Liver (tissue), 9 donors: ENCODE results near the gene BRD3. TPM values are rescaled to one million over a fixed set of nuclear protein-coding genes. Genes with fewer than 3 reads are reported as not detected.

ENCODE experiments used
- DNase-seq: peaks from one replicate; pipeline ENCODE4 v3.0.0-alpha.2; 2017; ENCODE audit warnings: low spot score
- H3K27ac ChIP-seq, 2 donors: one replicate each; pipeline ENCODE4 v1.7.0; 2013; ENCODE audit warnings: inconsistent platforms in 2 of 2, low read length in 2 of 2, control low read depth in 1 of 2, low read depth in 1 of 2, mild to moderate bottlenecking in 1 of 2
- H3K27me3 ChIP-seq, 4 donors: one replicate each; pipeline versions ENCODE4 v1.6.1 to v1.7.0; 2013; ENCODE audit warnings: low read length in 3 of 4, inconsistent platforms in 1 of 4, mild to moderate bottlenecking in 1 of 4, moderate library complexity in 1 of 4; ENCODE audit not compliant: control insufficient read depth in 4 of 4, insufficient read depth in 4 of 4
- H3K36me3 ChIP-seq, 4 donors: one replicate each; pipeline versions ENCODE4 v1.6.1 to v1.7.0; 2013; ENCODE audit warnings: low read length in 3 of 4, mild to moderate bottlenecking in 3 of 4, low read depth in 1 of 4, moderate library complexity in 1 of 4; ENCODE audit not compliant: control insufficient read depth in 4 of 4, insufficient read depth in 3 of 4
- H3K4me1 ChIP-seq, 4 donors: one replicate each; pipeline versions ENCODE4 v1.6.1 to v1.7.0; 2013; ENCODE audit warnings: low read length in 3 of 4, mild to moderate bottlenecking in 3 of 4, moderate library complexity in 1 of 4; ENCODE audit not compliant: control insufficient read depth in 4 of 4, insufficient read depth in 4 of 4
- H3K4me3 ChIP-seq, 3 donors: one replicate each; pipeline versions ENCODE4 v1.6.1 to v1.7.0; 2013; ENCODE audit warnings: low read length in 3 of 3, control low read depth in 1 of 3, low read depth in 1 of 3, mild to moderate bottlenecking in 1 of 3
- H3K9ac ChIP-seq, 2 donors: one replicate each; pipeline ENCODE4 v1.7.0; 2013; ENCODE audit warnings: low read length in 2 of 2, mild to moderate bottlenecking in 2 of 2, moderate library complexity in 2 of 2, control low read depth in 1 of 2, low read depth in 1 of 2
- H3K9me3 ChIP-seq, 4 donors: one replicate each; pipeline versions ENCODE4 v1.6.1 to v1.7.0; 2013; ENCODE audit warnings: low read length in 3 of 4; ENCODE audit not compliant: control insufficient read depth in 4 of 4
- ATF3 ChIP-seq: IDR thresholded peaks from 2 replicates; pipeline ENCODE4 v1.6.1; 2016; ENCODE audit warnings: antibody characterized with exemption
- CTCF ChIP-seq: fragments of 150-350 bp; IDR thresholded peaks from 2 replicates; pipeline ENCODE4 v1.5.1; 2017; ENCODE audit warnings: improper control_type of control experiment, low read depth, low read length; ENCODE audit not compliant: missing input control
- EGR1 ChIP-seq, 2 donors: IDR thresholded peaks; 2 replicates each; pipeline ENCODE4 v1.6.1; 2016 to 2018; ENCODE audit warnings: antibody characterized with exemption in 2 of 2, low read depth in 2 of 2
- FOXA1 ChIP-seq: IDR thresholded peaks from 2 replicates; pipeline ENCODE4 v1.6.1; 2016; ENCODE audit warnings: antibody characterized with exemption
- GABPA ChIP-seq, 2 donors: IDR thresholded peaks in 1 of 2; conservative IDR thresholded peaks in 1 of 2; 2 replicates each; pipeline ENCODE4 v1.6.1; 2016; ENCODE audit warnings: antibody characterized with exemption in 2 of 2, mild to moderate bottlenecking in 1 of 2, moderate library complexity in 1 of 2
- HNF4A ChIP-seq, 2 donors: conservative IDR thresholded peaks; 2 replicates each; pipeline ENCODE4 v1.6.1; 2016; ENCODE audit warnings: antibody characterized with exemption in 2 of 2, mild to moderate bottlenecking in 2 of 2
- JUND ChIP-seq, 2 donors: IDR thresholded peaks; 2 replicates each; pipeline ENCODE4 v1.6.1; 2016; ENCODE audit warnings: antibody characterized with exemption in 2 of 2
- NR2F2 ChIP-seq: IDR thresholded peaks from 2 replicates; pipeline ENCODE4 v1.6.1; 2016; ENCODE audit warnings: antibody characterized with exemption
- RAD21 ChIP-seq, 2 donors: IDR thresholded peaks; 2 replicates each; pipeline ENCODE4 v1.6.1; 2016; ENCODE audit warnings: antibody characterized with exemption in 2 of 2, mild to moderate bottlenecking in 2 of 2
- REST ChIP-seq: IDR thresholded peaks from 2 replicates; pipeline ENCODE4 v1.6.1; 2016; ENCODE audit warnings: antibody characterized with exemption, mild to moderate bottlenecking
- RXRA ChIP-seq, 2 donors: IDR thresholded peaks; 2 replicates each; pipeline ENCODE4 v1.6.1; 2017 to 2018; ENCODE audit warnings: antibody characterized with exemption in 2 of 2, mild to moderate bottlenecking in 1 of 2
- SP1 ChIP-seq: IDR thresholded peaks from 2 replicates; pipeline ENCODE4 v1.6.1; 2018; ENCODE audit warnings: antibody characterized with exemption, mild to moderate bottlenecking
- TAF1 ChIP-seq: conservative IDR thresholded peaks from 2 replicates; pipeline ENCODE4 v1.6.1; 2016; ENCODE audit warnings: antibody characterized with exemption, mild to moderate bottlenecking
- YY1 ChIP-seq: IDR thresholded peaks from 2 replicates; pipeline ENCODE4 v1.6.1; 2016; ENCODE audit warnings: antibody characterized with exemption, mild to moderate bottlenecking
- ZBTB33 ChIP-seq: IDR thresholded peaks from 2 replicates; pipeline ENCODE4 v1.6.1; 2016; ENCODE audit warnings: antibody characterized with exemption
- WGBS: extraction: QIAGEN DNeasy Blood & Tissue Kit; methylation state at CpG from one replicate; pipeline ENCODE4 v1.1.7; 2013; 5-methylcytosine and 5-hydroxymethylcytosine counted together
- polyA plus RNA-seq, 2 donors: library from polyadenylated mRNA; stranded (reverse) in 1 of 2; unstranded in 1 of 2; fragments of 200-250 nt in 1 of 2; fragments of >200 nt in 1 of 2; fragmentation: Nextera tagmentation in 1 of 2; extraction: Ambion mirVana in 1 of 2; gene quantifications; one replicate each; pipeline versions ENCODE4 v1.2.1 to v1.2.3, GENCODE V29; 2013 to 2015
- total RNA-seq, 2 donors: library from RNA; depleted of rRNA; stranded (reverse); fragments of >200 nt; gene quantifications; one replicate each; pipeline ENCODE4 v1.2.3, GENCODE V29; 2014
- TF ChIP-seq, protein P1 (sequence below): IDR thresholded peaks from 2 replicates; pipeline ENCODE4 v1.6.1; 2016; ENCODE audit warnings: antibody characterized with exemption
- donor health status: healthy.
- donor health status: healthy.
- donor health status: healthy.
- donor health status: healthy.
- donor health status: healthy.

Gene BRD3
- total and polyA plus RNA-seq, 4 donors: 7.2 to 17.7 (median 12.7) TPM

DNA sequence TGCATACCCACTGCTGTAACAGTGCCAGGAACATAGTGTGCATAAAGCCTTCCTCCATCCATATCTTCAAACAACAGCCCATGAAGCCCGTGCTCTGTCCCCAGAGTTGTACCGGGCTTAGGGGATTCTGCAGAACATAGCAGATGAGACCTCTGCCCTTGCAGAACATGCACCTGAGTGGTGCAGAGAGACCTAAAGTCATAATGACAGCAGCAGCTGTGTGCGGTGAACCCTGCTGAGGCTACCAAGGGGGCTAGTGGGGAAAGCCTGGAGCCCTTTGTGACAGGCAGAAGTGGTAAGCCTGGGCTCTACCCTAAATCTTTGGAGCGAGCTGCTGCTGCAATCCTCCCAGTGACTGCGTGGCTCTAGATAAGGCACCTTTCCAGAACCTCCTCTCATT is 32.2 kb upstream of the BRD3 start:
- Histone ChIP-seq H3K27me3 (no peaks in the 10 kb centered on the region), H3K9me3 (peaks cover 0 to 3% (median 0%) of the 10 kb centered on the region in 4 donors), H3K9ac (no peak overlapping the region), H3K4me1 (no peaks in the 10 kb centered on the region), H3K27ac (no peak overlapping the region), H3K4me3 (no peak overlapping the region), H3K36me3 (no peaks in the 10 kb centered on the region)
- no peak for DNase-seq
- 90% methylated on average over 5 of the region's 5 CpGs for WGBS
- TF ChIP-seq YY1: no peak
- no peak for TF ChIP-seq NR2F2
- no peak for TF ChIP-seq JUND (IDR thresholded peaks at IDR 0.05)
- no peak for TF ChIP-seq RAD21 (IDR thresholded peaks at IDR 0.05)
- TF ChIP-seq REST: no peak
- TF ChIP-seq, protein P1, sequence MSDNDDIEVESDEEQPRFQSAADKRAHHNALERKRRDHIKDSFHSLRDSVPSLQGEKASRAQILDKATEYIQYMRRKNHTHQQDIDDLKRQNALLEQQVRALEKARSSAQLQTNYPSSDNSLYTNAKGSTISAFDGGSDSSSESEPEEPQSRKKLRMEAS: no peak
- no peak for TF ChIP-seq EGR1 (IDR thresholded peaks at IDR 0.05; ENCODE audit: low read depth in 2 of 2)

DNA sequence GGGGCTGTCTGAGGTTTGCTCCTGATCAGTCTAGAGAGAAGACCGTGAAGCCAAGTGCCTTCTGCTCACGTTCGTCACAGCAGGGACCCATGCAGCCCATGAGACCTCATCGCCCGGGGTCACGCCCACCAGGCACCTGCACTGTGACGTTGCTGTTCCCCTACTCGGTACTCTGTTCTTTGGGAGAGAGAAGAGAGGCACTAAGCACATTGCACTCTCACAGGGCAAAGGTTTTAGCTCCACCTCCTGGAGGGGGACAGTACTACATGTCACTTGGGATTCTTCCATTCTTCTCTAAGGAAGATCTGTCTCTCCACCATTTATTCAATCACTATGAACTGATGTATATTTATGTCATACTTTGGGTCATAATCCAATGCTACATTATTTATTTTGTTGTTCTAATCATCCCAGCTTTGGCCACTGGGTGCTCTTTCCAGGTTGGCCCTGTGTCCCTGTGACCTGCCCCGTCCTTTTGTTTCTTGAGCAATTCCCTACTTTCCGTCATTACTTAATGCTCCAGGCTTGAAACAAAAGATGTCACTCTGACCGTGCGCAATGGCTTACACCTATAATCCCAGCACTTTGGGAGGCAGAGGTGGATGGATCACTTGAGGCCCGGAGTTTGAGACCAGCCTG is 31.4 kb upstream of the BRD3 start:
- H3K36me3 ChIP-seq: no peaks in the 10 kb centered on the region
- no peaks in the 10 kb centered on the region for H3K27me3 ChIP-seq
- no peak overlapping the region for H3K9ac ChIP-seq
- H3K9me3 ChIP-seq: peaks cover 0 to 3% (median 0%) of the 10 kb centered on the region in 4 donors
- DNase-seq: peak; percentile 70
- TF ChIP-seq HNF4A (conservative IDR thresholded peaks at IDR 0.05): no peak
- peak; percentile 87 for TF ChIP-seq CTCF
- peak; percentile 92 to 96 for TF ChIP-seq RAD21 (IDR thresholded peaks at IDR 0.05)
- no peaks in the 10 kb centered on the region for H3K4me1 ChIP-seq
- WGBS: 33% methylated on average over 13 of the region's 13 CpGs
- no peak overlapping the region for H3K4me3 ChIP-seq
- H3K27ac ChIP-seq: no peak overlapping the region

DNA sequence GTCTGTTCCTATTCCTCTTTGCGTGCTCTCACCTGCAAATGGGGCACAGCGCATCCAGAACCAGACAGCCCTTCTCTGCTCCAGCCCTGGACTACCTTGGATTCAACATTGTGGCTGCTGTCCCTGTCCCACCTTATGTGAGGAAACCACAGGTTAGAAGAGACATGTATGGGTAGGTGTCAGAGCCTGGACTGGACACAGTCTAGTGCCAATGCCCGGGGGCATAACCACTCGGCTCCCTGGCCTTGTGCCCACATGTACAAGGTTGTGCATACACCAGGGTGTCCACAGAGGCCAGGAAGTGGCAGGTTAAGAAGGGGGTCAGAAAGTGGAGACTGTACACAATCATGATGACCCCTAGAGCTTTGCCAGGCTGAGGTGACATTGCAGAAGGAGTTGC is 22.1 kb upstream of the BRD3 start:
- peaks cover 0 to 9% (median under 1%) of the 10 kb centered on the region in 4 donors for H3K9me3 ChIP-seq
- H3K9ac ChIP-seq: no peak overlapping the region
- no peaks in the 10 kb centered on the region for H3K36me3 ChIP-seq
- no peak overlapping the region for H3K4me3 ChIP-seq
- H3K27me3 ChIP-seq: no peaks in the 10 kb centered on the region
- DNase-seq: no peak
- no peaks in the 10 kb centered on the region for H3K4me1 ChIP-seq
- TF ChIP-seq HNF4A (conservative IDR thresholded peaks at IDR 0.05) (no peak), RAD21 (IDR thresholded peaks at IDR 0.05) (no peak), YY1 (no peak), ZBTB33 (no peak), FOXA1 (no peak), SP1 (no peak), ATF3 (no peak), TAF1 (no peak), NR2F2 (no peak), CTCF (no peak), RXRA (IDR thresholded peaks at IDR 0.05) (no peak), GABPA (IDR thresholded peaks at IDR 0.05 in 1 of 2, conservative IDR thresholded peaks at IDR 0.05 in 1 of 2) (no peak), JUND (IDR thresholded peaks at IDR 0.05) (no peak)
- H3K27ac ChIP-seq: no peak overlapping the region
- WGBS: 71% methylated on average over 4 of the region's 4 CpGs
